K562 (cell line): ENCODE measurements around the gene MOAP1. TPM values are rescaled to one million over a fixed set of nuclear protein-coding genes. Genes with fewer than 3 reads are reported as not detected.

Experiments
- NFIC ChIP-seq: fragments of 450-650 bp; IDR thresholded peaks from 2 replicates; pipeline ENCODE4 v1.6.1; 2017; ENCODE audit warnings: mild to moderate bottlenecking, inconsistent platforms
- SIRT6 ChIP-seq: IDR thresholded peaks from one replicate; pipeline ENCODE4 v1.6.1; 2012; ENCODE audit warnings: low read depth, mild to moderate bottlenecking, control low read depth, inconsistent platforms, low read length, moderate library complexity
- SP1 ChIP-seq: sonication (generic); formaldehyde crosslinking; IDR thresholded peaks from 2 replicates; pipeline ENCODE4 v1.8.1; 2022; ENCODE audit warnings: mild to moderate bottlenecking, missing genetic modification reagents
- TBP ChIP-seq: optimal IDR thresholded peaks from 2 replicates; pipeline ENCODE3; 2011; ENCODE audit warnings: low read depth, low read length, improper control_type of control experiment
- ZMIZ1 ChIP-seq, 2 experiments: fragments of 150-350 bp in 1 of 2; IDR thresholded peaks; 2 replicates each; pipeline ENCODE4 v1.6.1; 2012 to 2016; ENCODE audit warnings: low read depth in 2 of 2, low read length in 2 of 2, mild to moderate bottlenecking in 1 of 2, moderate library complexity in 1 of 2
- ZNF639 ChIP-seq, 2 experiments: fragments of 200-800 bp in 1 of 2; sonication (Bioruptor generic) in 1 of 2; sonication (generic) in 1 of 2; formaldehyde crosslinking in 1 of 2; IDR thresholded peaks in 1 of 2; conservative IDR thresholded peaks in 1 of 2; 2 replicates each; pipeline versions ENCODE4 v1.5.0 to v1.6.1; 2016 to 2020; ENCODE audit warnings: missing compliant biosample characterization in 1 of 2, missing genetic modification characterization in 1 of 2, missing genetic modification reagents in 1 of 2
- polyA plus RNA-seq, 8 experiments: library from polyadenylated mRNA; depleted of rRNA in 4 of 8; stranded (reverse) in 5 of 8; unstranded in 3 of 8; fragments of >200 nt; fragmentation: Nextera tagmentation in 2 of 8; fragmentation: Illumina TruSeq in 1 of 8; extraction: Ambion mirVana in 2 of 8; extraction: Trizol in 1 of 8; gene quantifications; 2 replicates each; pipeline versions ENCODE4 v1.2.1 to v1.2.3, GENCODE V29; 2011 to 2014; ENCODE audit warnings: inconsistent platforms in 1 of 8, missing spikeins in 1 of 8
- total RNA-seq, 7 experiments: library from RNA; depleted of rRNA in 6 of 7; stranded (reverse); fragments of >200 nt in 6 of 7; fragmentation: Illumina TruSeq in 2 of 7; extraction: Trizol in 2 of 7; gene quantifications; 2 replicates each; pipeline versions ENCODE4 v1.2.1 to v1.2.3, GENCODE V29; 2011 to 2021; ENCODE audit warnings: low replicate concordance in 1 of 7
- TF ChIP-seq, protein P1 (sequence below): fragments of 450-650 bp; IDR thresholded peaks from 2 replicates; pipeline ENCODE4 v1.6.1; 2016; ENCODE audit warnings: mild to moderate bottlenecking, moderate library complexity
- TF ChIP-seq, protein P2 (sequence below): sonication (generic); formaldehyde crosslinking; IDR thresholded peaks from 2 replicates; pipeline ENCODE4 v1.8.1; 2023; ENCODE audit warnings: mild to moderate bottlenecking, missing genetic modification reagents, moderate library complexity

The MOAP1 gene
- total and polyA plus RNA-seq, 9 of the 15 experiments (the other 6 are each of a cell fraction or from before 2014, with no cell fraction given): 1.5 to 14.4 (median 6.0) TPM

GRCh38 chr14:93206793-93207467 is 22.2 kb upstream of the MOAP1 start, which contains the start of the genes GON7 and UBR7 (continued):
- TF ChIP-seq, protein P1, sequence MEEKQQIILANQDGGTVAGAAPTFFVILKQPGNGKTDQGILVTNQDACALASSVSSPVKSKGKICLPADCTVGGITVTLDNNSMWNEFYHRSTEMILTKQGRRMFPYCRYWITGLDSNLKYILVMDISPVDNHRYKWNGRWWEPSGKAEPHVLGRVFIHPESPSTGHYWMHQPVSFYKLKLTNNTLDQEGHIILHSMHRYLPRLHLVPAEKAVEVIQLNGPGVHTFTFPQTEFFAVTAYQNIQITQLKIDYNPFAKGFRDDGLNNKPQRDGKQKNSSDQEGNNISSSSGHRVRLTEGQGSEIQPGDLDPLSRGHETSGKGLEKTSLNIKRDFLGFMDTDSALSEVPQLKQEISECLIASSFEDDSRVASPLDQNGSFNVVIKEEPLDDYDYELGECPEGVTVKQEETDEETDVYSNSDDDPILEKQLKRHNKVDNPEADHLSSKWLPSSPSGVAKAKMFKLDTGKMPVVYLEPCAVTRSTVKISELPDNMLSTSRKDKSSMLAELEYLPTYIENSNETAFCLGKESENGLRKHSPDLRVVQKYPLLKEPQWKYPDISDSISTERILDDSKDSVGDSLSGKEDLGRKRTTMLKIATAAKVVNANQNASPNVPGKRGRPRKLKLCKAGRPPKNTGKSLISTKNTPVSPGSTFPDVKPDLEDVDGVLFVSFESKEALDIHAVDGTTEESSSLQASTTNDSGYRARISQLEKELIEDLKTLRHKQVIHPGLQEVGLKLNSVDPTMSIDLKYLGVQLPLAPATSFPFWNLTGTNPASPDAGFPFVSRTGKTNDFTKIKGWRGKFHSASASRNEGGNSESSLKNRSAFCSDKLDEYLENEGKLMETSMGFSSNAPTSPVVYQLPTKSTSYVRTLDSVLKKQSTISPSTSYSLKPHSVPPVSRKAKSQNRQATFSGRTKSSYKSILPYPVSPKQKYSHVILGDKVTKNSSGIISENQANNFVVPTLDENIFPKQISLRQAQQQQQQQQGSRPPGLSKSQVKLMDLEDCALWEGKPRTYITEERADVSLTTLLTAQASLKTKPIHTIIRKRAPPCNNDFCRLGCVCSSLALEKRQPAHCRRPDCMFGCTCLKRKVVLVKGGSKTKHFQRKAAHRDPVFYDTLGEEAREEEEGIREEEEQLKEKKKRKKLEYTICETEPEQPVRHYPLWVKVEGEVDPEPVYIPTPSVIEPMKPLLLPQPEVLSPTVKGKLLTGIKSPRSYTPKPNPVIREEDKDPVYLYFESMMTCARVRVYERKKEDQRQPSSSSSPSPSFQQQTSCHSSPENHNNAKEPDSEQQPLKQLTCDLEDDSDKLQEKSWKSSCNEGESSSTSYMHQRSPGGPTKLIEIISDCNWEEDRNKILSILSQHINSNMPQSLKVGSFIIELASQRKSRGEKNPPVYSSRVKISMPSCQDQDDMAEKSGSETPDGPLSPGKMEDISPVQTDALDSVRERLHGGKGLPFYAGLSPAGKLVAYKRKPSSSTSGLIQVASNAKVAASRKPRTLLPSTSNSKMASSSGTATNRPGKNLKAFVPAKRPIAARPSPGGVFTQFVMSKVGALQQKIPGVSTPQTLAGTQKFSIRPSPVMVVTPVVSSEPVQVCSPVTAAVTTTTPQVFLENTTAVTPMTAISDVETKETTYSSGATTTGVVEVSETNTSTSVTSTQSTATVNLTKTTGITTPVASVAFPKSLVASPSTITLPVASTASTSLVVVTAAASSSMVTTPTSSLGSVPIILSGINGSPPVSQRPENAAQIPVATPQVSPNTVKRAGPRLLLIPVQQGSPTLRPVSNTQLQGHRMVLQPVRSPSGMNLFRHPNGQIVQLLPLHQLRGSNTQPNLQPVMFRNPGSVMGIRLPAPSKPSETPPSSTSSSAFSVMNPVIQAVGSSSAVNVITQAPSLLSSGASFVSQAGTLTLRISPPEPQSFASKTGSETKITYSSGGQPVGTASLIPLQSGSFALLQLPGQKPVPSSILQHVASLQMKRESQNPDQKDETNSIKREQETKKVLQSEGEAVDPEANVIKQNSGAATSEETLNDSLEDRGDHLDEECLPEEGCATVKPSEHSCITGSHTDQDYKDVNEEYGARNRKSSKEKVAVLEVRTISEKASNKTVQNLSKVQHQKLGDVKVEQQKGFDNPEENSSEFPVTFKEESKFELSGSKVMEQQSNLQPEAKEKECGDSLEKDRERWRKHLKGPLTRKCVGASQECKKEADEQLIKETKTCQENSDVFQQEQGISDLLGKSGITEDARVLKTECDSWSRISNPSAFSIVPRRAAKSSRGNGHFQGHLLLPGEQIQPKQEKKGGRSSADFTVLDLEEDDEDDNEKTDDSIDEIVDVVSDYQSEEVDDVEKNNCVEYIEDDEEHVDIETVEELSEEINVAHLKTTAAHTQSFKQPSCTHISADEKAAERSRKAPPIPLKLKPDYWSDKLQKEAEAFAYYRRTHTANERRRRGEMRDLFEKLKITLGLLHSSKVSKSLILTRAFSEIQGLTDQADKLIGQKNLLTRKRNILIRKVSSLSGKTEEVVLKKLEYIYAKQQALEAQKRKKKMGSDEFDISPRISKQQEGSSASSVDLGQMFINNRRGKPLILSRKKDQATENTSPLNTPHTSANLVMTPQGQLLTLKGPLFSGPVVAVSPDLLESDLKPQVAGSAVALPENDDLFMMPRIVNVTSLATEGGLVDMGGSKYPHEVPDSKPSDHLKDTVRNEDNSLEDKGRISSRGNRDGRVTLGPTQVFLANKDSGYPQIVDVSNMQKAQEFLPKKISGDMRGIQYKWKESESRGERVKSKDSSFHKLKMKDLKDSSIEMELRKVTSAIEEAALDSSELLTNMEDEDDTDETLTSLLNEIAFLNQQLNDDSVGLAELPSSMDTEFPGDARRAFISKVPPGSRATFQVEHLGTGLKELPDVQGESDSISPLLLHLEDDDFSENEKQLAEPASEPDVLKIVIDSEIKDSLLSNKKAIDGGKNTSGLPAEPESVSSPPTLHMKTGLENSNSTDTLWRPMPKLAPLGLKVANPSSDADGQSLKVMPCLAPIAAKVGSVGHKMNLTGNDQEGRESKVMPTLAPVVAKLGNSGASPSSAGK: peak; percentile 79
- TF ChIP-seq, protein P2, sequence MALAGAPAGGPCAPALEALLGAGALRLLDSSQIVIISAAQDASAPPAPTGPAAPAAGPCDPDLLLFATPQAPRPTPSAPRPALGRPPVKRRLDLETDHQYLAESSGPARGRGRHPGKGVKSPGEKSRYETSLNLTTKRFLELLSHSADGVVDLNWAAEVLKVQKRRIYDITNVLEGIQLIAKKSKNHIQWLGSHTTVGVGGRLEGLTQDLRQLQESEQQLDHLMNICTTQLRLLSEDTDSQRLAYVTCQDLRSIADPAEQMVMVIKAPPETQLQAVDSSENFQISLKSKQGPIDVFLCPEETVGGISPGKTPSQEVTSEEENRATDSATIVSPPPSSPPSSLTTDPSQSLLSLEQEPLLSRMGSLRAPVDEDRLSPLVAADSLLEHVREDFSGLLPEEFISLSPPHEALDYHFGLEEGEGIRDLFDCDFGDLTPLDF: peak; percentile 69
- TF ChIP-seq ZMIZ1 (IDR thresholded peaks at IDR 0.05; ENCODE audit: low read depth in 2 of 2, low read length in 2 of 2) (0 out of 4 replicates have a peak, but pooled peaks of 1 of the 2 experiments have one; percentile 12), TBP (peak; percentile 58), SP1 (CRISPR knock-in tag) (peak; percentile 61; the same call in 1 of the 2 replicates), ZNF639 (CRISPR knock-in tag; conservative IDR thresholded peaks at IDR 0.05 in 1 of 2, IDR thresholded peaks at IDR 0.05 in 1 of 2) (peak in 1 of 2 experiments; percentile 58; a peak in 2 of 4 replicates), NFIC (peak; percentile 65), SIRT6 (no peak)
